Measurements from ENCODE around the gene LY6G6C. TPM values are rescaled to one million over a fixed set of nuclear protein-coding genes. Genes with fewer than 3 reads are reported as not detected.

Gene LY6G6C
- total and polyA plus RNA-seq, 2 of the 4 experiments (the other 2 are of a cell fraction), result not detected

- CTCF ChIA-PET, result no interaction called here
- H2BK120ac ChIP-seq (ENCODE audit: low read depth, low read length), result no peak overlapping the region
- no peak overlapping the region for H3K4ac ChIP-seq (ENCODE audit: low read depth, low read length)
These were observed 15.6 kb downstream of the LY6G6C start for GRCh38 chr6:31705931-31706330.

More at GRCh38 chr6:31705931-31706330, 15.6 kb downstream of the LY6G6C start:
- BruUV-seq (replicated peaks), result no TSS peak
- H3K4me1 ChIP-seq (ENCODE audit: control insufficient read depth, insufficient read depth, low read length), result peaks cover 6% of the 10 kb centered on the region
- peaks cover 12 to 19% of the 10 kb centered on the region in 2 experiments for H3K79me1 ChIP-seq (ENCODE audit: low read depth in 1 of 2, low read length in 2 of 2)
- H4K5ac ChIP-seq (ENCODE audit: low read depth, low read length), result no peak overlapping the region
- H2AK9ac ChIP-seq (replicated peaks; ENCODE audit: low read depth, low read length, poor library complexity), result no peak overlapping the region
- in situ Hi-C loops (cut with MboI; ENCODE audit: low sequenced_read_pairs), result no loop called here
- no peak for ATAC-seq (ENCODE audit: low read depth)
- no peak overlapping the region for H3K27ac ChIP-seq (ENCODE audit: insufficient read depth, low read length)
- no peak overlapping the region for H3K18ac ChIP-seq (ENCODE audit: low read depth, low read length)
- no peaks in the 10 kb centered on the region for H3K9me3 ChIP-seq (ENCODE audit: control insufficient read depth, insufficient read depth, low read length)
- H4K20me1 ChIP-seq (ENCODE audit: insufficient read depth, low read length), result 0 out of 2 replicates have a peak, but pooled peaks cover 7% of the 10 kb centered on the region
- no peak overlapping the region for H3K56ac ChIP-seq (ENCODE audit: extremely low read depth, insufficient read depth, low read length)
- TF ChIP-seq CEBPB (IDR thresholded peaks at IDR 0.05; ENCODE audit: low read depth, low read length), result no peak
- TF ChIP-seq CTCF (conservative IDR thresholded peaks at IDR 0.05; ENCODE audit: low read depth, low read length), result no peak
- TF ChIP-seq NFE2L2 (IDR thresholded peaks at IDR 0.05; ENCODE audit: low read depth, low read length), result no peak
- TF ChIP-seq MAFK (IDR thresholded peaks at IDR 0.05; ENCODE audit: low read depth, low read length), result no peak
- no peak for TF ChIP-seq RAD21 (IDR thresholded peaks at IDR 0.05; ENCODE audit: low read length)
- no peak for TF ChIP-seq MAZ (IDR thresholded peaks at IDR 0.05; ENCODE audit: borderline replicate concordance, low read depth, low read length)
- no peak for TF ChIP-seq USF2 (IDR thresholded peaks at IDR 0.05; ENCODE audit: low read depth, low read length)
- no peak for TF ChIP-seq POLR2A (IDR thresholded peaks at IDR 0.05; ENCODE audit: low read depth, low read length)
- TF ChIP-seq ELK1 (IDR thresholded peaks at IDR 0.05; ENCODE audit: borderline replicate concordance, low read depth, low read length), result no peak
- TF ChIP-seq RCOR1 (IDR thresholded peaks at IDR 0.05; ENCODE audit: insufficient replicate concordance, low read length), result no peak
- TF ChIP-seq SMC3 (IDR thresholded peaks at IDR 0.05; ENCODE audit: low read depth, low read length), result no peak
- no peak for TF ChIP-seq CHD1 (IDR thresholded peaks at IDR 0.05; ENCODE audit: low read depth, low read length)
- H2BK15ac ChIP-seq (ENCODE audit: low read depth, low read length), result no peak overlapping the region
- no peak overlapping the region for H2AK5ac ChIP-seq (ENCODE audit: low read depth, low read length)
- no peak overlapping the region for H2BK20ac ChIP-seq (ENCODE audit: low read depth, low read length)
- dilution Hi-C loops (cut with HindIII; ENCODE audit: low sequenced_read_pairs, unreplicated experiment), result no loop called here
- peaks cover 6% of the 10 kb centered on the region; the same call in 1 of the 2 replicates for H3K27me3 ChIP-seq (ENCODE audit: control insufficient read depth, insufficient read depth, low read length)
- intact Hi-C loops (cut with micrococcal nuclease), result no loop called here
- H2BK5ac ChIP-seq (ENCODE audit: low read depth, low read length, poor library complexity, severe bottlenecking), result no peak overlapping the region
- no peak overlapping the region for H3K14ac ChIP-seq (replicated peaks; ENCODE audit: low read depth, low read length)
- H4K8ac ChIP-seq (ENCODE audit: low read depth in 2 of 2, low read length in 2 of 2), result no peak overlapping the region
- H2AFZ ChIP-seq (replicated peaks; ENCODE audit: low read length, poor library complexity), result no peak overlapping the region
- H3K23ac ChIP-seq (ENCODE audit: low read depth, low read length), result no peak overlapping the region
- no peak for DNase-seq
- H3K4me3 ChIP-seq (ENCODE audit: insufficient read depth, low read depth, low read length), result no peak overlapping the region
- no peak overlapping the region for H4K91ac ChIP-seq (ENCODE audit: insufficient read depth, low read depth, low read length)
- no CpG with 5 or more reads among the region's 6 CpGs for WGBS, 2 experiments (ENCODE audit: extremely low coverage in 2 of 2, insufficient read length in 1 of 2)
- H3K9me1 ChIP-seq (ENCODE audit: insufficient read depth, low read length), result peaks cover 8% of the 10 kb centered on the region
- peaks cover 2% of the 10 kb centered on the region; the same call in 1 of the 2 replicates for H3K36me3 ChIP-seq (ENCODE audit: control insufficient read depth, insufficient read depth, low read length)
- H3K4me2 ChIP-seq (ENCODE audit: low read depth, low read length), result no peak overlapping the region
- POLR2A ChIA-PET (ENCODE audit: unreplicated experiment), result no interaction called here
- H3K9ac ChIP-seq (ENCODE audit: low read depth, low read length), result no peak overlapping the region
